Heart right ventricle (tissue), 12 donors: Measurements from ENCODE around the gene B4GALT2. TPM values are rescaled to one million over a fixed set of nuclear protein-coding genes. Genes with fewer than 3 reads are reported as not detected.

Source experiments
- polyA plus RNA-seq, 2 donors: library from polyadenylated mRNA; stranded (reverse); fragments of 200-250 nt; gene quantifications; one replicate each; pipeline ENCODE4 v1.2.3, GENCODE V29; 2013
- total RNA-seq, 10 donors: library from RNA; stranded (reverse); fragmentation: NEBNext Ultra II Directional in 3 of 10; extraction: Animal tissue kit (Norgen Biotek cat#: 25700) in 3 of 10; gene quantifications; one replicate each; pipeline versions ENCODE4 v1.2.1 to v1.2.4, GENCODE V29; 2021 to 2023
- donor health status: ischemic (EF 13 %, LVEDD 7.1; RV severe dilation, severe dysfunction).
- donor health status: healthy with polysubstance abuse.
- donor health status: DM: no; HTN: yes; CAD: no.
- donor health status: DM: no; HTN: no; CAD: no.
- donor health status: ischemic (EF 25% LVEDD 6.9; RV normal size, moderate dysfunction).
- donor health status: ischemic (EF 25% LVEDD 5.7; RV mildly dilated, moderate dysfunction).
- donor health status: healthy.
- donor health status: nonischemic (EF 11% LVEDD 7.7; RV severe dilation, severe dysfunction).
- donor health status: DM: yes; HTN: yes; CAD: no.
- donor health status: PGD.
- donor health status: ischemic (EF 29% LVEDD 5.4; RV normal size, mild dysfunction).
- donor health status: nonischemic (EF 23%, LVEDD 6.1; RV moderate dilation, normal function).

The B4GALT2 gene
- total and polyA plus RNA-seq, 12 donors = 25.4 to 50.8 (median 38.6) TPM

Other genes starting within 250 kb of the B4GALT2 start
- gene ARTN, start 45.4 kb upstream of the B4GALT2 start, total RNA-seq = 1 to 10 TPM in 1 of 10 donors, under 1 TPM in 3, not detected in 6; 0.62 to 1.5 (median 0.66) TPM
- under 1 TPM; 0.44 to 0.59 TPM for gene ARTN, start 45.4 kb upstream of the B4GALT2 start, polyA plus RNA-seq
- 10 to 100 TPM; 53.3 to 66.1 (median 56.8) TPM for gene IPO13, start 32.3 kb upstream of the B4GALT2 start, total RNA-seq
- gene IPO13, start 32.3 kb upstream of the B4GALT2 start, polyA plus RNA-seq = 10 to 100 TPM; 25.2 to 74.5 TPM
- gene DPH2, start 9.2 kb upstream of the B4GALT2 start, total RNA-seq = 10 to 100 TPM; 10.7 to 22.0 (median 14.3) TPM
- gene DPH2, start 9.2 kb upstream of the B4GALT2 start, polyA plus RNA-seq = 10 to 100 TPM in 1 of 2 donors, 1 to 10 TPM in 1; 9.4 to 33.7 TPM
- 100 to 1,000 TPM in 3 of 10 donors, 10 to 100 TPM in 7; 63.1 to 112 (median 72.9) TPM for gene ATP6V0B, start 4.2 kb upstream of the B4GALT2 start, total RNA-seq
- 100 to 1,000 TPM in 1 of 2 donors, 10 to 100 TPM in 1; 73.4 to 227 TPM for gene ATP6V0B, start 4.2 kb upstream of the B4GALT2 start, polyA plus RNA-seq
- gene CCDC24, start 12.4 kb downstream of the B4GALT2 start, total RNA-seq = 1 to 10 TPM in 8 of 10 donors, under 1 TPM in 2; 0.55 to 3.1 (median 1.3) TPM
- gene CCDC24, start 12.4 kb downstream of the B4GALT2 start, polyA plus RNA-seq = 1 to 10 TPM; 1.1 to 3.1 TPM
- gene SLC6A9, start 52.3 kb downstream of the B4GALT2 start, total RNA-seq = 1 to 10 TPM in 5 of 10 donors, under 1 TPM in 5; 0.32 to 1.6 (median 0.91) TPM
- gene SLC6A9, start 52.3 kb downstream of the B4GALT2 start, polyA plus RNA-seq = 1 to 10 TPM in 1 of 2 donors, under 1 TPM in 1; 0.88 to 1.7 TPM
- gene KLF17, start 139.6 kb downstream of the B4GALT2 start, total RNA-seq = under 1 TPM in 1 of 10 donors, not detected in 9; 0.12 TPM
- under 1 TPM in 1 of 2 donors, not detected in 1; 0.01 TPM for gene KLF17, start 139.6 kb downstream of the B4GALT2 start, polyA plus RNA-seq
- not detected for gene KLF18, start 162.4 kb downstream of the B4GALT2 start, total RNA-seq
- gene KLF18, start 162.4 kb downstream of the B4GALT2 start, polyA plus RNA-seq = not detected
- gene DMAP1, start 234.3 kb downstream of the B4GALT2 start, total RNA-seq = 10 to 100 TPM; 24.1 to 33.9 (median 27.6) TPM
- 10 to 100 TPM; 35.2 to 37.3 TPM for gene DMAP1, start 234.3 kb downstream of the B4GALT2 start, polyA plus RNA-seq